Endothelial cell of umbilical vein (primary cell): ENCODE measurements around the gene ZSWIM6. TPM values are rescaled to one million over a fixed set of nuclear protein-coding genes. Genes with fewer than 3 reads are reported as not detected.

Experiments used
- BruUV-seq: library from RNA; stranded (reverse); fragments of 400-500 nt; replicated peaks from 2 replicates; lab custom pipeline; 2021; lab: Mats Ljungman, UMichigan
- CTCF ChIA-PET: fragments of 300-600, 350-600 bp; sonication (Branson Sonifier 250); formaldehyde crosslinking; loops from one replicate; lab custom pipeline; 2021; ENCODE audit warnings: antibody characterized with exemption, inconsistent platforms; lab: Charles Lee
- POLR2A ChIA-PET: fragments of 300-600, 350-600 bp; sonication (Branson Sonifier 250); formaldehyde crosslinking; loops from one replicate; lab custom pipeline; 2021; ENCODE audit warnings: antibody characterized with exemption, inconsistent platforms; lab: Charles Lee
- DNase-seq: peaks from one replicate; pipeline ENCODE4 v3.0.0-alpha.2; 2011; ENCODE audit warnings: low read depth, low spot score
- FAIRE-seq: peaks from 2 replicates; lab custom pipeline; 2011; peaks lifted over from hg19 to GRCh38; lab: Jason Lieb, UNC
- H2AFZ ChIP-seq: 2 replicates; pipeline ENCODE4 v1.6.0; 2012; ENCODE audit warnings: low read depth, low read length, control low read depth, inconsistent platforms
- H3K27ac ChIP-seq: 2 replicates; pipeline ENCODE4 v1.5.1; 2011; ENCODE audit warnings: low read depth, mild to moderate bottlenecking, control low read depth, low read length, moderate library complexity; ENCODE audit not compliant: insufficient read depth
- H3K27me3 ChIP-seq, 2 experiments: 2 replicates each; pipeline versions ENCODE4 v1.6.0 to v1.6.1; 2011; ENCODE audit warnings: low read length in 2 of 2, mixed read lengths in 1 of 2; ENCODE audit not compliant: control insufficient read depth in 2 of 2, insufficient read depth in 2 of 2
- H3K36me3 ChIP-seq, 2 experiments: 2 replicates in 1 of 2; 3 replicates in 1 of 2; pipeline ENCODE4 v1.5.1; 2011; ENCODE audit warnings: low read length in 2 of 2, mild to moderate bottlenecking in 1 of 2, moderate library complexity in 1 of 2; ENCODE audit not compliant: control insufficient read depth in 2 of 2, insufficient read depth in 2 of 2; ENCODE audit errors: extremely low read depth in 1 of 2
- H3K4me1 ChIP-seq: 3 replicates; pipeline ENCODE4 v1.5.1; 2011; ENCODE audit warnings: mild to moderate bottlenecking, low read length; ENCODE audit not compliant: control insufficient read depth, insufficient read depth; ENCODE audit errors: extremely low read depth
- H3K4me2 ChIP-seq: 2 replicates; pipeline ENCODE4 v1.6.1; 2011; ENCODE audit warnings: low read length, control low read depth, mixed read lengths; ENCODE audit not compliant: insufficient read depth
- H3K4me3 ChIP-seq, 3 experiments: fragments of 200-600 bp in 1 of 3; sonication (generic), shearing (Covaris generic) in 1 of 3; replicated peaks in 1 of 3; 2 replicates each; pipeline ENCODE4 v1.5.1; 2011 to 2016; ENCODE audit warnings: control low read depth in 3 of 3, low read length in 3 of 3, mild to moderate bottlenecking in 2 of 3, inconsistent platforms in 1 of 3, low read depth in 1 of 3, moderate library complexity in 1 of 3; ENCODE audit not compliant: insufficient read depth in 1 of 3
- H3K79me2 ChIP-seq: 2 replicates; pipeline ENCODE4 v1.6.0; 2012; ENCODE audit warnings: low read length, inconsistent platforms; ENCODE audit not compliant: control insufficient read depth, insufficient read depth
- H3K9ac ChIP-seq: replicated peaks from 2 replicates; pipeline ENCODE3; 2011; ENCODE audit warnings: low read length, control low read depth; ENCODE audit not compliant: insufficient read depth; ENCODE audit errors: extremely low read depth
- H3K9me1 ChIP-seq: replicated peaks from 3 replicates; pipeline ENCODE4 v1.6.0; 2011; ENCODE audit warnings: mild to moderate bottlenecking, low read length; ENCODE audit not compliant: control insufficient read depth, insufficient read depth; ENCODE audit errors: extremely low read depth
- H3K9me3 ChIP-seq: replicated peaks from 2 replicates; pipeline ENCODE4 v1.5.1; 2012; ENCODE audit warnings: low read length, inconsistent platforms; ENCODE audit not compliant: control insufficient read depth, insufficient read depth
- H4K20me1 ChIP-seq: replicated peaks from 2 replicates; pipeline ENCODE3; 2011; ENCODE audit warnings: mild to moderate bottlenecking, low read length; ENCODE audit not compliant: control insufficient read depth, insufficient read depth; ENCODE audit errors: extremely low read depth
- CTCF ChIP-seq, 2 donors: IDR thresholded peaks; 1 replicate in 1 of 2; 2 replicates in 1 of 2; pipeline ENCODE4 v1.5.1; 2011; ENCODE audit warnings: low read length in 2 of 2, mild to moderate bottlenecking in 2 of 2, moderate library complexity in 2 of 2, control low read depth in 1 of 2, inconsistent platforms in 1 of 2, low read depth in 1 of 2; ENCODE audit not compliant: insufficient read depth in 1 of 2; ENCODE audit errors: extremely low read depth in 1 of 2
- EZH2 ChIP-seq: IDR thresholded peaks from 2 replicates; pipeline ENCODE4 v1.6.1; 2012; ENCODE audit warnings: borderline replicate concordance, low read depth, mild to moderate bottlenecking, moderate library complexity, low read length, inconsistent platforms; ENCODE audit not compliant: severe bottlenecking
- FOS ChIP-seq: IDR thresholded peaks from 2 replicates; pipeline ENCODE4 v1.6.1; 2011; ENCODE audit warnings: mild to moderate bottlenecking, low read length, moderate library complexity, borderline replicate concordance; ENCODE audit not compliant: insufficient read depth
- GATA2 ChIP-seq: IDR thresholded peaks from 2 replicates; pipeline ENCODE4 v1.7.0; 2011; ENCODE audit warnings: low read depth, mild to moderate bottlenecking, moderate library complexity, mixed read lengths, low read length; ENCODE audit not compliant: insufficient read length, insufficient read depth
- JUN ChIP-seq: IDR thresholded peaks from 2 replicates; pipeline ENCODE4 v1.6.1; 2011; ENCODE audit warnings: borderline replicate concordance, low read depth; ENCODE audit not compliant: insufficient read length, insufficient read depth
- MAX ChIP-seq: IDR thresholded peaks from 2 replicates; pipeline ENCODE4 v1.6.1; 2011; ENCODE audit not compliant: insufficient read depth, insufficient read length
- MYC ChIP-seq: IDR thresholded peaks from one replicate; pipeline ENCODE4 v1.6.1; 2011; ENCODE audit warnings: mild to moderate bottlenecking, low read depth, low read length
- POLR2A ChIP-seq: IDR thresholded peaks from 2 replicates; pipeline ENCODE4 v1.6.1; 2012; ENCODE audit warnings: low read depth, mild to moderate bottlenecking, control low read depth, low read length
- POLR2AphosphoS5 ChIP-seq: IDR thresholded peaks from 2 replicates; pipeline ENCODE4 v1.6.1; 2012; ENCODE audit warnings: low read depth, mild to moderate bottlenecking, control low read depth, low read length, moderate library complexity; ENCODE audit not compliant: insufficient read depth
- dilution Hi-C: fragments of 300-500 bp; cut with MboI; formaldehyde crosslinking; loops from one replicate; pipeline ENCODE4 v1.15.0; 2019; ENCODE audit warnings: low sequenced_read_pairs; ENCODE audit not compliant: extremely low pct_ligation_motif_present
- intact Hi-C: fragments of 100-400 bp; cut with micrococcal nuclease; formaldehyde crosslinking; loops from one replicate; pipeline ENCODE4 v1.10.0; 2022
- polyA plus RNA-seq, 4 experiments: library from polyadenylated mRNA; depleted of rRNA in 3 of 4; stranded (reverse) in 3 of 4; unstranded in 1 of 4; fragments of >200 nt; gene quantifications; 2 replicates each; pipeline versions ENCODE4 v1.2.1 to v1.2.3, GENCODE V29; 2011 to 2012; ENCODE audit warnings: missing spikeins in 1 of 4
- total RNA-seq: library from RNA; stranded (reverse); gene quantifications from 2 replicates; pipeline ENCODE4 v1.2.3, GENCODE V29; 2021

The ZSWIM6 gene
- total and polyA plus RNA-seq, 2 donors (not counting 3 experiments of a cell fraction or from before 2014, with no cell fraction given): 14.9 to 25.3 TPM

GRCh38 chr5:61460471-61460870 lies 128.4 kb downstream of the ZSWIM6 start:
- dilution Hi-C loops (no loop called here), intact Hi-C loops (no loop called here)
- H3K79me2 ChIP-seq: peaks cover 83% of the 10 kb centered on the region
- BruUV-seq: no TSS peak
- no peaks in the 10 kb centered on the region for H3K9me1 ChIP-seq
- CTCF ChIA-PET: interaction anchor here (1.7 kb wide), 1 partner anchor 10 kb away, joined by 4 read pairs; no protein-coding TSS in a partner anchor
- no peaks in the 10 kb centered on the region for H3K4me1 ChIP-seq
- no peaks in the 10 kb centered on the region for H3K36me3 ChIP-seq
- no peaks in the 10 kb centered on the region for H3K27me3 ChIP-seq
- no peak for FAIRE-seq
- H3K9ac ChIP-seq: no peak overlapping the region
- H3K9me3 ChIP-seq: no peaks in the 10 kb centered on the region
- no peak overlapping the region for H3K4me3 ChIP-seq
- DNase-seq: no peak
- H2AFZ ChIP-seq: no peak overlapping the region
- no peak for TF ChIP-seq GATA2
- no peak for TF ChIP-seq FOS
- no peak for TF ChIP-seq EZH2
- no peak for TF ChIP-seq POLR2AphosphoS5
- no peak for TF ChIP-seq POLR2A
- no peak for TF ChIP-seq MYC
- no peak for TF ChIP-seq MAX
- TF ChIP-seq JUN: no peak
- TF ChIP-seq CTCF (IDR thresholded peaks at IDR 0.05; ENCODE audit: extremely low read depth in 1 of 2, insufficient read depth in 1 of 2, low read depth in 1 of 2, low read length in 2 of 2): no peak
- POLR2A ChIA-PET: no interaction called here
- no peak overlapping the region for H3K4me2 ChIP-seq
- no peak overlapping the region for H3K27ac ChIP-seq
- peaks cover 24% of the 10 kb centered on the region for H4K20me1 ChIP-seq
